GM19328 (cell line): ENCODE measurements around the gene INTS15.
"Not testable (repeated sequence)": the region's sequence is repeated elsewhere in the genome, so short reads cannot be mapped to it uniquely, and the experiment has no call there.

ENCODE experiments used
- ATAC-seq: cut with Tn5 transposase; IDR thresholded peaks from one replicate; pipeline ENCODE4 v1.9.1; 2021; ENCODE audit warnings: mild to moderate bottlenecking, moderate library complexity; ENCODE audit not compliant: unreplicated experiment

INTS15 gene

GRCh38 chr7:6576867-6577368 is 12.9 kb upstream of the INTS15 start:
- not testable (repeated sequence) for ATAC-seq

DNA sequence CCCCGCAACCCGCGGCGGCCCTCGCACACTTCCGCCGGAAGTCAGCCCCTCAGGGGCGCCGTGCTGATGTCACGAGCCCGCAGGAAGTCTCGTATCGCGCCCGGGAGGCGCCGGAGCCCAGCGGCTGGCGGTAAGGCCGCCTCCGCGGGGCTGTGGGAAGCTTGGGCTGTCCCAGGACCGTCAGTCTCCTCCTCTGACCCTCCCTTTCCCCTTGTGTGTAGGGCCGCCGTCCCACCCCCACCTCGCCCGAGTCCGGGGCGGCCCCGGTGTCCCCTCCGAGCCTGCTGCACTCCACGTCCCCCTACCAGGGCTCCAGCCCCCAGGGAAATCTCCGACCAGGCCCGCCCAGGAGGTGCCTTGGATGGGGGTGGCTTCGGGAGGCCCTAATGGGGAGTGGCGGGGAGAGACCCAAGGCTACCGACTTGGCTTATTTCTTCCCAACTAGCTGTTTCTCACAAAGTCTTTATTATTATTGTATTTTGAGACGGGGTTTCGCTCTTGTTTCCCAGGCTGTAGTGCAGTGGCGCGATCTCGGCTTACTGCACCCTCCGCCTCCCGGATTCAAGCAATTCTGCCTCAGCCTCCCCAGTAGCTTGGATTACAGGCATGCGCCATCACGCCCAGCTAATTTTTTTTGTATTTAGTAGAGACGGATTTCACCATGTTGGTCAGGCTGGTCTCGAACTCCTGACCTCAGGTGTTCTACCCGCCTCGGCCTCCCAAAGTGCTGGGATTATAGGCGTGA is 12.3 kb upstream of the INTS15 start, which contains the start of gene ZDHHC4:
ZDHHC4 (plus strand) TSS at position 86 of the 745 bp plus-strand sequence. CDS start 3,108 bp downstream, outside the sequence.
- peak; percentile 92 for ATAC-seq

DNA sequence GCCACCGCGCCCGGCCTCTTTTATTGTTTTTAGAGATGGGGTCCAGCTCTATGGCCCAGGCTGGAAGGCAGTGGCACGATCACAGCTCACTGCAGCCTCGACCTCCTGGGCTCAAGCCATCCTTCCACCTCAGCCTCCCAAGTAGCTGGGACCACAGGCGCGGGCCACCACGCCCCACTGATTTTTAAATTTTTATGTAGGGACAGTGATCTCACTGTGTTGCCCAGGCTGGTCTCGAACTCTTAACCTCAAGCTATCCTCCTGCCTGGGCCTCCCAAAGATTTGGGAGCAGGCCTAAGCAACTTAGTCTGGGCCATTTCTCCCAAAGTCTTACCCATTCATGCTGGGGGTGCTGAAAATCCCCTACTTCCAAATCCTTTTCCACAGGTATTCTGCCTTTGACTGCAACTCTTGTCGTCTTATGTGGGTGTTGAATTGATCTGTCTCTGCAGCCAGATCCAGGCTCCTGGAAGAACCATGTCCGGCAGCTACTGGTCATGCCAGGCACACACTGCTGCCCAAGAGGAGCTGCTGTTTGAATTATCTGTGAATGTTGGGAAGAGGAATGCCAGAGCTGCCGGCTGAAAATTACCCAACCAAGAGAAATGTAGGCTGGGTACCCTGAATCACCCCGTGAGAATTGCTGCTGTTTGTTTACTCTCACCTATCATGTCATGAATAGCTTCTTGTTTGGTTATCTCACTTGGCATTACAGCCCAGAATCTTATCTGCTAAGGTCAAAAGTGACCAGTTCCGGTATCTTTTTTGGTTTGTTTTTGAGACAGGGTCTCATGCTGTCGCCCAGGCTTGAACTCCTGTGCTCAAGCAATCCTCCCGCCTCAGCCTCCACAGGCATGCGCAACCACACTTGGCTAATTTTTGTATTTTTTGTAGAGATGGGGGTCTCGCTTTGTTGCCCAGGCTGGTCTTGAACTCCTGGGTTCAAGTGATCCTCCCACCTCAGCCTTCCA is 11.4 kb upstream of the INTS15 start:
- no peak for ATAC-seq

GRCh38 chr7:6579446-6579845 is 10.4 kb upstream of the INTS15 start:
- ATAC-seq: no peak

- not testable (repeated sequence) for ATAC-seq
Observed at GRCh38 chr7:6585746-6586432, 3.9 kb upstream of the INTS15 start.

- no peak for ATAC-seq
Observed at GRCh38 chr7:6588566-6588965, 1.3 kb upstream of the INTS15 start.

GRCh38 chr7:6589151-6589828 is 531 bp upstream of the INTS15 start:
- no peak for ATAC-seq

GRCh38 chr7:6590645-6591110 is 857 bp downstream of the INTS15 start:
- ATAC-seq: peak; percentile 18

GRCh38 chr7:6600093-6600492 is 10.3 kb downstream of the INTS15 start:
- no peak for ATAC-seq

GRCh38 chr7:6604458-6604857 is 14.6 kb downstream of the INTS15 start:
- ATAC-seq: no peak

GRCh38 chr7:6606866-6607583 is 17.2 kb downstream of the INTS15 start:
- no peak for ATAC-seq

- ATAC-seq: no peak
Observed at GRCh38 chr7:6607651-6608051, 17.8 kb downstream of the INTS15 start.

DNA sequence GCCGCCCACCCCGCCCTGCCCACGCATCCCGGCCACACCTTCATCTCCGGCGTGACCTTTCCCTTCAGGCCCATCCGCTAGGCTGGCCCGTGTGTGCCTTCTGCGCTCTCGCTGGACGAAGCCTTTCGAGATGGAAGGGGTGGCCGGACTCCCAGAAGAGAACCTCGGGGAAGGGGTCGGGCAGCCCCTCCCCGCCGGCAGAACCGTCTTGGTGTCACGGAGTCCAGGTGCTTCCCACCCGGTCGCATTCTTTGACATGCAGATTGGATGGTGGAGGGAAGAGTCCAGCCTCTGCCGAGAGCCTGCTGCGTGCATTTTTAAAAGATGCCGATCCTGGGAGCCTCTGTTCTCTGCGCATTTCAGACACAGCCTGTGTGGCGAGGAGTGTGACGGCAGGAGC is 18.3 kb downstream of the INTS15 start:
- ATAC-seq: no peak

- ATAC-seq: no peak
Observed at GRCh38 chr7:6608794-6609193, 19.0 kb downstream of the INTS15 start.

GRCh38 chr7:6612819-6613218 is 23.0 kb downstream of the INTS15 start:
- ATAC-seq: no peak

DNA sequence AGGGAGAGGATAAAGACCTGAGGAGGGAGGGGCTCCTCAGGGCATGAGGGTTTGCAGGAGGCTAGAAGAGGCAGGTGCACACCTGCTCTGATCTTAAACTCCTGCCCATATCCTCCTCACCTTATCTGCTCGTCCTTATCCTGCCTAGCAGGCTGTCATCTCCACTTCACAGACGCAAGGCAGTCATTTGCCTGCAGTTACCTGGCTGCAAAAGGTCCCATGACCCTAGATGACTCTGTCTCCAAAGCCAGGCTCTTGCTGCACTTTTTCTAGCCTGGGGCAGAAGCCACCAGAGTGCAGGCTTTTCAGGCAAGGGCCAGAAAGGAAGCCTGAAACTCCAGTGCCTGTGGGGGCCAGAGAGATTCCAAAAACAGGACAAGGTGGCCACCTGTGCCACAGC is 23.9 kb downstream of the INTS15 start:
- ATAC-seq: no peak

GRCh38 chr7:6614953-6615722 is 25.3 kb downstream of the INTS15 start, which contains the start of gene ZNF853:
ZNF853 (plus strand) TSS chr7:6615610; CDS start chr7:6616175, 565 bp downstream.
- ATAC-seq: no peak

GRCh38 chr7:6615723-6616555 is 26.1 kb downstream of the INTS15 start:
- no peak for ATAC-seq
